Activated gamma-delta T cell (primary cell): ENCODE measurements around the gene PGM3.

Source experiments
- DNase-seq: peaks from one replicate; lab custom pipeline; 2025; lab: John Stamatoyannopoulos, UW
- total RNA-seq, 2 donors: gene quantifications; one replicate each; lab custom pipeline; 2026; lab: John Stamatoyannopoulos, UW

PGM3 gene
- 67.9 reads per million in 2 donors for total RNA-seq

DNA sequence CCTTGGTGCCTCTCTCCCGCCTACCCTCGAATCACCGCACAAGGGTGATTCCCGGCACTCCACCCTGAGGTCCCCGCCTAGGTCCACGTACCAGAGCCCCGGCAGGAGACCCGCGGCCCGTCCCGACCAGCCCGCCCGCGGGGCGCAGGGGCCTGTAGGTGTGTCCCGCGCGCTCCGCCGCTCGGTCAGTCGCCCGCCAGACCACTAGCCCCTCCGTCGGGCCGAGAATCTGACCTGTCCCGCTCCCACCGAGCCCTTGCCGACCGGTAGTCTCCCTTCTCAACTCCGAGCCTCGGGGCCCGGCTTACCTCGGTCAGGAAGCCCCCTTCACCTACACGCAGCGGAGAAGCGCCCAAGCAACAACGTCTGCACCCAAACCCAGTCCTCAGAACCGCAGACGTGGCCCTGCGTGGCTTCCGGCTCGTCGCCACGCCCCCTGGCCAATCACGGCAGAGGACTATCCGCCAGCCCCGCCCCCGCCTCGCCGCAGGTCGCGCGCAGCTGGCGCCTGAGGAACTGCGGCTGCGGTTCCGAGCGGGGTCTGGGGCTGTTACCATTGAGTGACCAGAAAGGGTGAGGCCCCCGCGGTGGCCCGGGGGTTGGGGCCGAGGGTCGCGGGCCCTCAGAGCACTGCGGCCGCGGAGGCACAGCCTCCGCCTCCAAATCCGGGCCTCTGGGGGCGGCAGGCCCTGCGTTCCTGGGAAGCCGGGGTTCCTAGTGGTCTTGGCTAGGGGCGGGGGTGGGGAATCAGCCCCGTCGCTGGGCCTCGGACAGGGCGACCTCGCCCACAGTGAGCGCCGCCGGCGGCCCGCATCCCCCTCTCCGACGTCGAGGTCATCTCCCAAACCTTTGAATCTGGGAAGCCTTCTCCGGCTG, at the start of gene PGM3, which contains the start of gene RWDD2A:
Gene PGM3, minus strand, starts transcription at position 395 of the 876 bp plus-strand sequence. CDS start 2,253 bp downstream, outside the sequence.
Gene RWDD2A, plus strand, starts transcription at position 487 of the 876 bp plus-strand sequence. CDS start 1,095 bp downstream, outside the sequence.
- DNase-seq, result peak; percentile 83

DNA sequence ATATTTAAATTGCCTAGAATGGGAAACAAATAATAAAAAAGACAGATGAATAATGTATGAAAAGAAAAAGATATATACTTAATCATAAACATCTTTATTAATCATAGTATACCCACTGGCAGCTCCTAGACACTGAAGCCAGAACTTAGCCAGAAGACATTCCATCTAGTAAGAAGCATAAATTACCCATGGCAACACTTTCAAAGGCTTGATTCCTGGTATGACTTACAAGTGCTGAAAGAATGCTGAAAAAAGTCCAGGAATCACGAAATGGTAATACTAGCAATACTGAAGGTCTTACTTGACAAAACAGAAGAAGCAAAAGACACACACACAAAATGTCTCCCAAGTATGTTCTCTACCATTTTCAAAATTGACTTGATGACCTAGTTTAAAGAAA, 38.1 kb upstream of the PGM3 start:
- DNase-seq, result no peak

- DNase-seq, result no peak
Measured at GRCh38 chr6:83226517-83226916, 33.5 kb upstream of the PGM3 start.

DNA sequence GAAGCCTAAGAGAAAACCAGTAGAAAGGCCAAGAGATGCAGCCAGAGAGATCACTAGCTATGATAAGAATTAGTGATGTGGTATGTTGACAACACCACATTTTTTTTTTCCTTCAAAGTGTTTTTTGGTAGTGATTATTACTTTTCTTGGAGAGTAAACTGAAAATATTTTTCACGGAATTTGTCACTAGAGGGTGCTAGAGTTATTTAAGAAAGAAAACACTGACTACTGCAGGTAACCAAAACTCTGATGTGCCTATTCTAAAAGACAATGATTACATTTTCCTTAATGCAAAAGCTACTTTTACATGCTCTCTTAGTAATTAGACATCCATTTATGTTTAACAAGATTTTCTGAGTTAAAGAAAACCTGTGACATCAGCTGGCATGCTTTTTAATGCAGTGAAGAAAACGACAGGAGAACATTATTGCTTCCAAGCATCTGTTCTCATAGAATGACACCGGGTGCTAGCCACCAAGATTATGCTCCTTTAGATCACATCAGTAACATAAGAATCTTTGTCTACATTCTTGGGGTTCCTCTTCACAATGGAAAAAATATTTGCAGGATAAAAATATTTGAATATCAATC, 28.9 kb upstream of the PGM3 start:
- no peak for DNase-seq

- DNase-seq, result no peak
Measured at GRCh38 chr6:83221276-83221675, 28.2 kb upstream of the PGM3 start.

DNA sequence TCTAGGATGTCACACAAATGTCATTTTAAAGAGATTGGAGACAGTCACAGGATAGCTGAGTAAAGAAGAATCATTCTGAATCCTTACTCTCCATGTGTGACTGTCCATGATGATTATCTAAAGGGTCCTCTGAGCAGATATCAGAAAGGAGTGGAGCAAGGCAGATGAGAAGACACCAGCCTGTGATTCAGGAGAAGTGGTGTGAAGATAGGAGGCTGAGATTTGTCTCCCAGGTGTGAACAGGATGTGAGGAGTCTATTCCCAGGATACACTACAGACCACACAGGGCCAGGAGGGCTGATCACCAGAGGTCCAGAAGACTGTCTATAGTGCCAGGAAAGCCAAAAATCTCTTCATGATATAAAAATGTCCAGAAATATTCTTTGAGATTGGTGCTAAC, 27.1 kb upstream of the PGM3 start:
- DNase-seq, result no peak

- no peak for DNase-seq
Measured at GRCh38 chr6:83218646-83219045, 25.6 kb upstream of the PGM3 start.

DNA sequence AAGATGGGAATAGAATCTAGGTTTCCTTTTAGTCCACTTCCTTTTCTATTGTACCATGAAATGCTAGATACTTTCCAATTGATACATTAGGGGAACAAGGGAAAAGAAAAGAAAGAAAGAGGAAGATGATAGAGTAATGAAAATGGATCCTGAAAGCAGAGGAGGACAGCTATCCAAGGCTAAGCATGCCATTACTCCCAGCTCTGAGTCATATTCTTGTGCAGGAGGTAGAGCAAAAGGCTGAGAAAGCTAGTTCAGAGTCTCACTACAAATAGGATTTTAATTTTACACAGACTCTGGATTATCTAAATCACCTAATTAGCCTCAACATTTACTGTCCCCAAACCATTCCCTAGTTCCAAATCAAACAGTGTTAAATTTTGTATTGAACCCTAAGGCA, 23.7 kb upstream of the PGM3 start:
- DNase-seq, result no peak

GRCh38 chr6:83215131-83216047, 22.3 kb upstream of the PGM3 start:
- no peak for DNase-seq

DNA sequence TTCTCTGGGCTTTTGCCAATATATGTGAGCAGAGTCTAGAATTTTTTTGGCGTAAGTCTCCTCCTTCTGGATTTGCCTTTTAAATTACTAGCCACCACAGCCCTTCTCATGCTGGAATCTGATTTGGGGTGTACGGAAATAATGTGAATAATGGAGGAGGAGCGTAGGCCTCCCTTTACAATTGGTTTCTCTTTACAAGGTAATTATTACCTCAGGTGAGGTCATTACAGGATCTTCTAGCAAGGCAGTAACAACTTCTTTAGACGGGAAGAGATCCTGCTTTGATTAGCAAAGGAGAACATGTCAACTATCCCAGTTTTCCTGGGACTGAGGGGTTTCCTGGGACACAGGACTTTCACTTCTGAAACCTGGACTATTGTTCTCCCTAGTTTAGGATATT, 9.0 kb upstream of the PGM3 start:
- DNase-seq, result no peak

- no peak for DNase-seq
Measured at GRCh38 chr6:83199863-83200225, 6.8 kb upstream of the PGM3 start.

DNA sequence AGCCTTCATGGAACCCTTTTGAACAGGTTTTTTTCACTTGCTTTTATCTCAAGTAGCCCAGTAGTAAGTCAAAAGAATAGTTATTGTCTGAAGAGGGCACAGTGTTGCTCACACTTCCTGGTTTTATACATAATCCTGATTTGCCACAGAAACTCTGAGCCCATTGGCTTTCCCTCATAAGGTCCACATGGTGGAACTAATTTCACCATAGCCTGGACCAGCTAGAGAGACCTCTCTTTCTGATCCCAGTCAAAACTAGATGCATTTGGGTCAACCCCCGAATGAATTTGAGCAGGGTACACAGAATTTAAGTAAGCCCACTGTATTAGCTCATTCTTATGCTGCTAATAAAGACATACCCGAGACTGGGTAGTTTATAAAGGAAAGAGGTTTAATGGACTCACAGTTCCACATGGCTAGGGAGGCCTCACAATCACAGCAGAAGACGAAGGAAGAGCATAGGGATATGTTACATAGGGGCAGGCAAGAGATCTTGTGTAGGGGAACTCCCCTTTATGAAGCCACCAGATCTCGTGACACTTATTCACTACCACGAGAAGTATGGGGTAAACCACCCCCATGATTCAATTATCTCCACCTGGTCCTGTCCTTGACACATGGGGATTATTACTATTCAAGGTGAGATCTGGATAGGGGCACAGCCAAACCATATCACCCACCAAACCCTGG, 6.3 kb upstream of the PGM3 start:
- DNase-seq, result no peak

GRCh38 chr6:83198486-83199172, 5.6 kb upstream of the PGM3 start:
- no peak for DNase-seq

DNA sequence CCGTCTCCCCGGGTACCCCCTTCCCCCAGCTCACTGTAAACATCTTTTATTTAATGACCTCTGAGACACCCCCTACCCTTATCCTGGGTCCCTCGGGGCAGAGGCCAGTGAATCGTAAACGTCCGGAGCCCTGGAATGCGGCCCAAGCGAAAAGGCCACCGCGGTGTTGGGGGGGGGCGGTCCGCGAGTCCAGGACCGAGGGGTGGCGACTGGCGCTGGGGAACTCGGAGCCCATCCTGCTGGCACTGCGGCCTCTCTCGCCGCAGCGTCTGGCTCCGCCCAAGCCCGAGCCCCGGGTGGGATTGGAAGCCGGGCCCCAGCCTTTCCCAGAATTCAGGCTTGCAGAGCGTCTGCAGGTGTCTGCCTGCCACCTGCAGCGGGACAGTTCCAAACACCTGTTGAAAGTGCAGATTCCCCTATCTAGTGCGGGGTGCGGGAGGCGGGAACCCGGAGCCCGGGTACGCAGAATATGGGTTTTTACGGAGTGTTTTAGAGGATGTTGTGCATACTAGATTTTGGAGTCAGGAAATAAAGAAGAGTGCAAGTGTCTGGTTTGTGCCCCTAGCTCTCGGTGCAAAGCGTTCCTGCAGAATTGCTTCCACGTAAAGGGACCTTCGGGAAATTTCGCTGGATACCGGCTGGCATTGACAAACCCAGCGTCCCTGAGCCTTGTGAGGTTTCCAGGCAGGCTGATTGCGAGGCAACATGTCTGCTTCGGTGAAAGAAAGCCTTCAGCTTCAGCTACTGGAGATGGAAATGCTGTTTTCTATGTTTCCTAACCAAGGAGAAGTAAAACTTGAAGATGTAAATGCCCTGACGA, 892 bp upstream of the PGM3 start:
- DNase-seq, result peak; percentile 19

- no peak for DNase-seq
Measured at GRCh38 chr6:83192456-83192855, 609 bp downstream of the PGM3 start.

GRCh38 chr6:83191974-83192373, 1.1 kb downstream of the PGM3 start:
- DNase-seq, result peak; percentile 4

- DNase-seq, result no peak
Measured at GRCh38 chr6:83190626-83191025, 2.4 kb downstream of the PGM3 start.

DNA sequence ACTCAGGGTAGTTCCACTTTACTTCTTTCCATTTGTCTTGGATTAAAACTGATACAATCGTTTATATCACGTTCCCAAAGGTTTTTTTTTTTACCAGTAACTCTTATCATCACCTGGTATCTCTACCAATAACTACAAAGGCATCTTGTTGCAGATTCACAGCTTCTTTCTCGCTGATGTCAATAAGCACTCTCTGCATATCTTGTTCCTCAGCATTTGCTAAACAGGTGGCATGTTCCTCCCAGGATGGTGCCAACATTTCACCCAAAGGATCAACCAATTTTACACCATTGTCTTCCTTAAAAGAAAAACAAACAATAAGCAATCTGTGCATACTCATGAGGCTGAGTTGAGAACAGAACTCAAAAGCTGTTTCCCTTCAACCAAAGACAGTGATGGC, 4.6 kb downstream of the PGM3 start:
- no peak for DNase-seq

DNA sequence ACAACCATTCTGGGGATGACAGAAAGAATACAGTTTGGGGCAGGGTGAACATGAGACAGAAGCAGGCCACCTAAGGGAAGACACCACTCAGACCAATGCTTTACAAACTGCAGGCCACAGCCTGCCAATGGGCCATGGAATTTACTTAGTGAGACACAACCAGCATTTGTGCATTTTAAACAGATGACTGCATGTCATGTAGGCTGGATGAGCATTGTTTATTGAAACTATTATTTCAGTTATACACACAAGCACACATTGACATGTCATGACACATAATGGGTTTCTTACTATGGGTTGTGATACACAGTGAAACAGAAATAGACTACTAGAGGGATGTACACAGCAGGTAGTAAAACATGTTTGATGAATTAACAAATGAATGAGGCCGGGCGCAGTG, 8.0 kb downstream of the PGM3 start:
- no peak for DNase-seq
